DOHH2 (cell line): Measurements from ENCODE around the gene BMERB1.
"Not testable (repeated sequence)": the region's sequence is repeated elsewhere in the genome, so short reads cannot be mapped to it uniquely, and the experiment has no call there.

Experiments
- EZH2phosphoT487 ChIP-seq: fragments of 200-600 bp; sonication (generic); IDR thresholded peaks from 2 replicates; pipeline ENCODE4 v1.6.1; 2017; ENCODE audit warnings: borderline replicate concordance, mild to moderate bottlenecking, antibody characterized with exemption, low read length, moderate library complexity, mixed read lengths
- TF ChIP-seq, protein P1 (sequence below): fragments of 200-600 bp; sonication (generic); IDR thresholded peaks from one replicate; pipeline ENCODE4 v1.5.1; 2014; ENCODE audit warnings: antibody characterized with exemption, mild to moderate bottlenecking, low read depth, low read length; ENCODE audit not compliant: poor library complexity, severe bottlenecking

DNA sequence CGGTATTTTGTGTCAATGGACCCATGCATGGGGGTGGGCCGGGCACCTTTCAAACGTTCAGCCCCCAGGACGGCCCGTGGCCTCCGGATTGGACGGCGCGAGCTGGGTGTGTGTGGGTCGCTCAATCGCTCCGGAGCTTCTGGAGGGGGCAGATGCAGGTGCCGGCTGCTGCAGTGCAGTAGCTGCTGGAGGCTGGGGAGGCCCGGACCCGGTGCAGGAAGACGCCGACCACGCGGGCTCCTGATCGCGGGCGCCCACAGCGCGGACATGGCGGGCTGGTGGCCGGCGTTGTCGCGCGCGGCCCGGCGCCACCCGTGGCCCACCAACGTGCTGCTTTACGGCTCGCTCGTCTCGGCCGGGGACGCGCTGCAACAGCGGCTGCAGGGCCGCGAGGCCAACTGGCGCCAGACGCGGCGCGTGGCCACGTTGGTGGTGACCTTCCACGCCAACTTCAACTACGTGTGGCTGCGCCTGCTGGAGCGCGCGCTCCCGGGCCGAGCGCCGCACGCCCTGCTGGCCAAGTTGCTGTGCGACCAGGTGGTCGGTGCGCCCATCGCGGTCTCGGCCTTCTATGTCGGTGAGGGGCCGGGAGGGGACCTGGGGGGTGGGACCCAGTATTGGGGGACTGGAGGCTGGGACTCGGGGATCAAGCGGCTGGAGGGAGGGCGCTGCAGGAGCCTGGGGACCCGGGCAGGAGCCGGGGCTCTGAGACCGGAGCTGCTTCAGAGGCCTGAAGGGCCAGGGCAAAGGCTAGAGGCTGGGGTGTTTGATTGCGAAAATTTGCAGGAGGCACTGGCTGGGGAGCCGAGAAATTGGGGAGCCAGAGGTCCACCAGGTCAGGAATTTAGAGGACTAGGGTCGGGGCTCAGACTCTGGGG, 38.5 kb upstream of the BMERB1 start, which contains the start of gene MPV17L:
- TF ChIP-seq, protein P1, sequence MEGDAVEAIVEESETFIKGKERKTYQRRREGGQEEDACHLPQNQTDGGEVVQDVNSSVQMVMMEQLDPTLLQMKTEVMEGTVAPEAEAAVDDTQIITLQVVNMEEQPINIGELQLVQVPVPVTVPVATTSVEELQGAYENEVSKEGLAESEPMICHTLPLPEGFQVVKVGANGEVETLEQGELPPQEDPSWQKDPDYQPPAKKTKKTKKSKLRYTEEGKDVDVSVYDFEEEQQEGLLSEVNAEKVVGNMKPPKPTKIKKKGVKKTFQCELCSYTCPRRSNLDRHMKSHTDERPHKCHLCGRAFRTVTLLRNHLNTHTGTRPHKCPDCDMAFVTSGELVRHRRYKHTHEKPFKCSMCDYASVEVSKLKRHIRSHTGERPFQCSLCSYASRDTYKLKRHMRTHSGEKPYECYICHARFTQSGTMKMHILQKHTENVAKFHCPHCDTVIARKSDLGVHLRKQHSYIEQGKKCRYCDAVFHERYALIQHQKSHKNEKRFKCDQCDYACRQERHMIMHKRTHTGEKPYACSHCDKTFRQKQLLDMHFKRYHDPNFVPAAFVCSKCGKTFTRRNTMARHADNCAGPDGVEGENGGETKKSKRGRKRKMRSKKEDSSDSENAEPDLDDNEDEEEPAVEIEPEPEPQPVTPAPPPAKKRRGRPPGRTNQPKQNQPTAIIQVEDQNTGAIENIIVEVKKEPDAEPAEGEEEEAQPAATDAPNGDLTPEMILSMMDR, result not testable (repeated sequence)
- not testable (repeated sequence) for TF ChIP-seq EZH2phosphoT487
